GM11168 (cell line): ENCODE results near the gene RNF145.
"Not testable (repeated sequence)": the region's sequence is repeated elsewhere in the genome, so short reads cannot be mapped to it uniquely, and the experiment has no call there.

ENCODE experiments used
- in situ Hi-C: fragments of 300-500 bp; cut with MboI; formaldehyde crosslinking; loops from one replicate; pipeline ENCODE4 v1.12.0; 2022; ENCODE audit warnings: low sequenced_read_pairs; ENCODE audit not compliant: unreplicated experiment

Gene RNF145, protein sequence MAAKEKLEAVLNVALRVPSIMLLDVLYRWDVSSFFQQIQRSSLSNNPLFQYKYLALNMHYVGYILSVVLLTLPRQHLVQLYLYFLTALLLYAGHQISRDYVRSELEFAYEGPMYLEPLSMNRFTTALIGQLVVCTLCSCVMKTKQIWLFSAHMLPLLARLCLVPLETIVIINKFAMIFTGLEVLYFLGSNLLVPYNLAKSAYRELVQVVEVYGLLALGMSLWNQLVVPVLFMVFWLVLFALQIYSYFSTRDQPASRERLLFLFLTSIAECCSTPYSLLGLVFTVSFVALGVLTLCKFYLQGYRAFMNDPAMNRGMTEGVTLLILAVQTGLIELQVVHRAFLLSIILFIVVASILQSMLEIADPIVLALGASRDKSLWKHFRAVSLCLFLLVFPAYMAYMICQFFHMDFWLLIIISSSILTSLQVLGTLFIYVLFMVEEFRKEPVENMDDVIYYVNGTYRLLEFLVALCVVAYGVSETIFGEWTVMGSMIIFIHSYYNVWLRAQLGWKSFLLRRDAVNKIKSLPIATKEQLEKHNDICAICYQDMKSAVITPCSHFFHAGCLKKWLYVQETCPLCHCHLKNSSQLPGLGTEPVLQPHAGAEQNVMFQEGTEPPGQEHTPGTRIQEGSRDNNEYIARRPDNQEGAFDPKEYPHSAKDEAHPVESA

DNA sequence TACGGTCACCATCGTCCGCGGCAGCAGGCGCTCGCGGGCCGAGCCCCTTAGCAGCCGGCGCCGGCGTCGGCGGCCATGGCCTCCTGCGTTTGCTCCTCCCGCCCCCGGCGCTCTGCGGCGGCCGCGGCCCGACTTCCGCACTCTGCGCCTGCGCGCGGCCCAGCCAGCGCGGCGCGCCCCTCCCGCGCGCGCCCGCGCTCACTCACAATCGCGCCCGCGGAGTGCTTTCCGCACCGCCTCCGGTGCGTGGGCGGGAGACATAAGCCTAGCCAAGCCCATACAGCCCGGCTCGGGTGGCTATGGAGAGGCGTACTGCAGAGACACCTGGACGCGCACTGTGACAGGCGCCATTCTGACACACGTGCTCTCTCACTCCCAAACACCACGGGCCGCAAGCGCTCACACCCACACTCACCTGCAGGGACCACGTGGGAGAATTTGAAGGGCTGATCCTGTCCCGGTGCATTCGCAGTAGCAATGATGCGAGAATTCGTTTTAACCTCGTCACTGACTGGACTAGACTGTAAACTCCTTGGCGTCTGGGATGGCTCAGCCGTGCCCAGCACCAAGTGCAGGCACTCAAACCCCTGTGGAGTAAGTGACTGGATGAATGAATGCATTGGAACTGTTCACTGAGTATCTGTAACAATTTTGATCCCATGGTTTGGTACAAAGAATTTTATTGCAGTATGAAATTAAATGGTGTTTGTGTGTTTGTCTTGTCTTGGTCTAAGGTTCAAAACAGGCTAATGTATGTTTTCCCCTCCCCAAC is at the start of gene RNF145:
Gene RNF145 (minus strand): TSS at position 116 of the 772 bp plus-strand sequence. CDS start 5,936 bp downstream, outside the sequence.
- in situ Hi-C loops: loop anchor here (5.0 kb wide), 1 partner anchor 52 kb away; no protein-coding TSS in a partner anchor

DNA sequence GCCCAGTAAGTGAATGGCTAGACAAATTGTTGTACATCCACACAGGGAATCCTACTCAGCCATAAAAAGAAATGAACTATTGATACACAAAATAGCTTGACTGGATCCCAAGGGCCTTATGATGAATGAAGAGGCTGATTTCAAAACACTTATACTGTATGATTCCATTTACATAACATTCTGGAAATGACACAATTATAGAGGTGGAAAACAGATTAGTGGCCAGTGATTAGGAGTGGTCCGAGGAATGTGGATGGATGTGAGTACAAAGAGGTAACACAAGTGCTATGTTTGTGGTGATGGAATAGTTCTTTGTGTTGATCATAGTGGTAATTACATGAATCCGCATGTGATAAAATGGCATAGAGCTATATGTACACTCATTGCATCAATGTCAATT is 49.0 kb upstream of the RNF145 start:
- in situ Hi-C loops: no loop called here

DNA sequence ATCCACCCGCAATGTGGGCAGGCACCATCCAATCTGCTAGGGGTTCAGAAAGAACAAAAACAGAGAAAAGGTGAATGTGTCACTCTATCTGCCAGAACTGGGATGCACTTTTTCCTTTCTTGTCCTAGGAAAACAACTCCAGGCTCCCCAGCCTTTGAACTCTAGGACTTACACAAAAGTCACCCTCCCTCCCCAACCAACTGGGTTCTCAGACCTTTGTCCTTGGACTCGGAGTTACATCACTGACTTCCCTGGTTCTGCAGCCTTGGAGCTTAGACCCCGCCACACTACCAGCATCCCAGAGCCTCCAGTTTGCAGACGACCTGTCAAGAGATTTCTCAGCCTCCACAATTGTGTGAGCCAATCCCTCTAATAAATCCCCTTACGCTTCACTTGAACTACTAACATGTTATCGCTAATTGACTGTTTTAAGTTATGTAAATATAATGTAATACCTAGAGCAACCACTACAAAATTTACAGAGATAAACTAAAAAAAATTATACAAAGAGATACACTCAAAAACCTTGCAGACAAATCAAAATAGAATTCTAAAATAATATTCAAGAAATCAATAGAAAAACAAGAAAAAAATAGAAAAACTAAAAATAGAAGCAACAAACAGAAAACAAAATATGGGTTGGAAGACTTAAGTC is 48.4 kb upstream of the RNF145 start:
- in situ Hi-C loops: no loop called here

DNA sequence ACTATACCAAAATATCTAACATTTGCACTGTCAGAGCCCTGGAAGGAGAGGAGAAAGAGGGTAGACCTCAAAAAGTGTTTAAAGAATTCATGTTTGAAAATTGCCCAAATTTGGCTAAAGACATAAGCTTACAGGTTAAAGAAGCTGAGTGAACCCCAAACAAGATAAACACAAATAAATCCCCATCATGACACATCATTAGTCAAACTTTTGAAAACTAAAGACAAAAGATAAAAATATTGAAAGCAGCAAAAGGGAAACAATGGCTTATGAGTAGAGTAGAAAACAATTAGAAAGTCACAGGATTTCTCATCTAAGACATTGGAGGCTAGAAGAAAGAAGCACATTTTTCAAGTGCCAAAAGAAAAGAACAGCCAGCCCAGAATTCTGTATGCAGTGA is 47.7 kb upstream of the RNF145 start:
- in situ Hi-C loops: no loop called here

DNA sequence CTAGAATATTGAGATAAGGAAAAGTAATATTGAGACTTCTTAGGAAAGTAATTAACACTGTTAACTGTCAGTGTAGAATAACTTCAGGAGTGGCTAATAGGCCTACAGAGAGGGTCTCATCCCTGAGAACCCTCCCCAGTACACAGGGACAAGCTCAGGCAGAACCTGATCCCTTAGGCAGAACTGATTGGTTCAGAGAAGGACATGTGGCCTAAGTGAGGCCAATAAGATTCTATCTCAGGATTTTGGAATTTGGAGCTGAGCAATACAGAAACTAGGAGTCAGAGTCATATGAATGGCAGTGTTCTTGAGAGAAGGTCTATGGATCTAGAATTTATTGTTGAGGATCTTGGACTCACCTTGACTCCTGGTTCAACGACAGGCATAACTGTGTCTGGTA is 42.8 kb upstream of the RNF145 start:
- in situ Hi-C loops: no loop called here

DNA sequence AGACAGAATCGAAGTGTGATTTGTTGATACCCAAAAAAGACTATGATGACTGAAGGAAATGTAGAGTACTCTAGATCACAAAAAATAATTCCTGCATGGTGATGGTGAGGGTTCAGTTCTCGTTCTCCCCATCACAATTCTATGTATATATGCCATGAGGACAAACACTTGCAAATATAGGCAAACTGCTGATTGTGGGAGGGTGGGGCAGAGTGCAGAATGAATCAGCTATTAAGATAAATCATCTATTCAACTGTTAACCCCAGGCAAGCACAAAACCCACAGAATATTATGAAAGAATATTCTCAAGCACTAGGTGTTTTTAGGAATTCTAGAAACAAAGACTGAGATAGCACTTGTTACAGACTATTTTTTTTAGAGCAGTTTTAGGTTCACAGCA is 39.8 kb upstream of the RNF145 start:
- in situ Hi-C loops: no loop called here

DNA sequence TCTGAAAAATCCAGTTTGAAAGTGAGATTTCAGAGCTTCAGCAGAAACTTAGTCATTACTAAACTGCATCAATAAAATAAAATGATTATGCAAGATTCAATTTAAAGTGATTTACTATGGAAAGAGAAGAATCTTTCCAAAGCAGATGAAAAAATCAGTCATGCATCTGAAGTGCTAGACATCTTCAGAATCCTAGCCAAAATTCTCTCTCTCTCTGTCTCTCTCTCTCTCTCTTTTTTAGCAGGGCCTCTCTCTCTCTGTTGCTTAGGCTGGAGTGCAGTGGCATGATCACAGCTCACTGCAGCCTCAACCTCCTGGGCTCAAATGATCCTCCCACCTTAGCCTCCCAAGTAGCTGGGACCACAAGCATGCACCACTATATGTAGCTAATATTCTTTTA is 35.5 kb upstream of the RNF145 start:
- in situ Hi-C loops: no loop called here

DNA sequence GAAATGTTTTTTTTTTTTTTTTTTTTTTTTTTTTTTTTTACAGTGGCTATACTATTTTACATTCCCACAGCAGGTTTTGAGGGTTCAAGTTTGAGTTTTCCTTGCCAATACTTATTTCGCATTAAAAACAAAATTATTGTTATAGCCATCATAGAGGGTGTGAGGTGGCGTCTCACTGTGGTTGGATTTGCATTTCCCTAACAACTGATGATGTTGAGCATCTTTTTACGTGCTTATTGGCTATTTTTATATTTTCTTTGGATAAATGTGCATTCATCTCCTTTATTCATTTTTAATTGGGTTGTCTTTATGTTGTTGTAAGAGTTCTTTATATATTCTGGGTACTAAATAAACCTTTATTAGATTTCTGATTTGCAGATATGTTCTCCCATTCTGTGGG is 34.8 kb upstream of the RNF145 start:
- in situ Hi-C loops: no loop called here

DNA sequence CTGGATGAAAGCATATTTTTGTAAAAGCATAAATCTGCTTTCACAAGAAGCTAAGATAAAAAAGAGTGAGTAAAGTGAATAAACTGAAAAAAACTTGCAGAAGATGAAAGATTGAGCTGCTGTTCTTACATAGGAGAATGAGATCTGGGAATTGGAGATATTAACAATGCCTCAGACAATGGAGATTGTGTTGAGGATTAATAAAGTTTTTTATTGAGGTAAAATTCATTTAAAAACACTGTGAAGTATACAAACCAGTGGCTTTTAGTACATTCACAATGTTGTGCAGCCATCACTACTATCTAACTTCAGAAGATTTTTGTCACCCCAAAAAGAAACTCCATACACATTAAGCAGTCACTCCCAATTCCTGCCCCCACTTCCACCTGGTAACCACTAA is 34.0 kb upstream of the RNF145 start:
- in situ Hi-C loops: no loop called here

DNA sequence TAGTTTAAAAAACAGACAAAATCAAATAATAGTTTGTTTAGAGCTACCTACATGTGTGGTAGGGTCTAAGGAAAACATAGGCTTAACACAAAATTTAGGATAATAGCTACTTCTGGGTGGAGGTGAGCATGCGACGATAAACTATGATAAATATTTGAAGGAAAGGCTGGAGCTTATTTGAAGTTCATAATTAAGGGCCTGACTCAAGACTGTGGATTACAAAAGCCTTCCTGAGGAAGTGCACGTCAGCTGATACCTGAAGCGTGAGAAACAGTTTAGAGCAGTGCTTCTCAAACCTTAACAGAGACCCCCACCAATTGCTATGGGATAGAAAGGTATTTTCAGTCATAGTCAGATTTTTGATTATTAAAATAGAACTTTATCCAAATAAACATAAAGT is 33.3 kb upstream of the RNF145 start:
- in situ Hi-C loops: no loop called here

DNA sequence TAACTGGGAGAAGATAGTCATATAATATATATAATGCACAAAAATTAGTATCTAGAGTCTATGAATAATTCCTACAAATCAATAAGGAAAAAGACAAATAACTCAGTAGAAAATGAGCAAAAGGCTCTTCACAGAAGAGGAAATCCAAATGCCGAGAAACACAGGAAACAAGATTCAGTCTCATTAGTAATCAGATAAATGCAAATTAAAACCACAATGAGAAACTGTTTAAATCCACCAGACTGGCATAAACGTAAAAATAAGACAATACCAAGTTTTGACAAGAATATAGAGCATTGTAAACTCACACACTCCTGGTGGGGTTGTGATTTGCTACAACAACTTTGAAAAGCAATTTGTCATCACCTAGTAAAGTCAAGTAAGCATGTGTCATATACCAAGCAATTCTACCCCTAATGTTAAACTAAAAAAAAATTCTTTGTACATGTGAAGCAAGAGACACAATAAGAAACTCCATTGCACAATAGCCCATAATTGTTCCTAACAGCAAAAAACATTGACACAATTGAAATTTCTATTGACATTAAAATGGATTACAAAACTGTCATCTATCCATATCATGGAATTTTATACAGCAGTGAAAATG is 32.7 kb upstream of the RNF145 start:
- in situ Hi-C loops: no loop called here

DNA sequence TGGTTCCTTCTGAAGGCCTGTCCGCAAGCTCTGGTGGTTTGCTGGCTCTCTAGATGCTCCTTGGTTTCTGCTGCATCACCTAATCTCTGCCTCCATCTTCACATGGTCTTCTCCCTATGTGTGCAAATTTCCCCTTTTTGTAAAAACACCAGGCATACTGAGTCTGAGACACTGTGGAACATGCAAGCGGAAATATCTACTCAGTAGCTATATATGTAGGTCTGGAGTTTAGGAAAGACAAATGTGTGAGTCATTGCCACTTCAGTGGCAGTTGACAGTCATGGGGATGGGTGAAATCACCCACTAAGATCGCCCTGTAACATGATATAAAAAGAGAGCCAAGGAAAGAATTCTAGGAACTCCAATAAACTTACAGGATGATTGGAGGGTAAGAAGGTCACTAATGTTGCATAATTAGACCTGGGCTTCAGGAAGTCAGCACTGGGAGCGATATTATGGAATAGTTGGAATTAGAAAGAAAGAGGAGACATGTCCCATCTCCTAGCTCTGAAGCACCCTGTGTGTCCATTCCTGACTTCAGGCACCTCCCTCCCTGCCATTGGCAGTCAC is 31.0 kb upstream of the RNF145 start:
- in situ Hi-C loops: no loop called here

DNA sequence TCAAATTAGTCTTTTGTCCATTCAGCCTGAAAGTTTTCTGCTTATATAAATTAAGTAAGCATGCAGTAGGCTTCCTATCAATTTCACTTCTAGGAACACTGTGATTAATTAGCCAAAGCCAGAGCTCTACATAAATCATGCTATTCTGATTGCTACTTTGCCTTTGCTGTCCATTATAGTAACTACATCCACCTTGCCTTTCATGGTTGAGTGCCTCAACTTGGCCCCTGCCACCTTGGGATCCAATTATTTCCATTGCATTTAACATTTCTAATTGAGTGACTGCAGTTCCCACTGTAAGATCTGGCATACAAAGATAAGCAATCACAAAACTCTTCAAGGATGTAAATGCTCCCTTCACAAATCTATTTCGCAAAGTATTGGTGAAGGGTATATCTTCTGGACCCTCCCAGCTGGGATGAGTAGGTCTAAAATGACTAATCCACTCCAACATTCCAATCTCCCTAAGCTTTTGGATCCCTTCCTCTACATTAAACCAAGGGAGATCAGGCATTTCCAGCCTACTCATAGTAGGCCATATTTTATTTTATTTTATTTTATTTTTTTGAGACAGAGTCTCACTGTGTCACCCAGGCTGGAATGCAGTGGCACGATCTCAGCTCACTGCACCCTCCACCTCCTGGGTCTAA is 26.6 kb upstream of the RNF145 start:
- in situ Hi-C loops: not testable (repeated sequence)

DNA sequence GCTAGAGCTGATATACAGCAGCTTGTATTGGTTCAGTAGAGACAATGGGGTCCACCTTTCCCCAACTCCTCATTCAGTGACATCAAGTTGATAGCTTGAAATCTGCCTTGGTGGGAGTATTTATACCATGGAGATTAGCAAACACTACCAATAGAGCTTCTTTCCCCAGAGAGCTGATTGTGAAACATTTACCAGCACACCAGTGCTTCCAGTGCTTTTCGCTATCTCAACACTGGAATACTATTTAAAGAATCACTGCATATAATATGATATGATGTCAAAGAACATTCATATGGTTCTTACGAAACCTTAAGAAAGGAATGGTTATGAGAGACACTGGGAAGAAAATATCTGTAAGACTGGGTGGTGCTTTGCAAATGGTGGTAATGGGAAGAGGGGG is 21.8 kb upstream of the RNF145 start:
- in situ Hi-C loops: no loop called here

DNA sequence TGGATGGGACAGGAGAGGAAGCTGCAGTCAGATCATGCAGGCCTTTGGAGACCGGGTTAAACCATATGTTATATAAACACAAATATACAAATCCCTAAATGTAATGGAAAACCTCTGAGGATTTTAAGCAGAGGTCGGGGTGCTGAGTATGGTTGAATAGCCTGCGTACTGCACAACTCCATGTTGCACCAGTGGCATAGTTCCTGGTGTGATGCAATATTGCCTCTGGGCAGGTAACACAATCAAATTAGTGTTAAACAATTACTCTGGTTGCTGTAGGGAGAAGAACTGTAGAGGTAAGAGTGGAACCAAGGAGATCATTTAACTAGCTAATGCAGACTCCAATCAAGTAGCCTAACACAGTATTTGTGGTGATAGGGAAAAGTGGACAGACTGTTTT is 21.3 kb upstream of the RNF145 start:
- in situ Hi-C loops: no loop called here

DNA sequence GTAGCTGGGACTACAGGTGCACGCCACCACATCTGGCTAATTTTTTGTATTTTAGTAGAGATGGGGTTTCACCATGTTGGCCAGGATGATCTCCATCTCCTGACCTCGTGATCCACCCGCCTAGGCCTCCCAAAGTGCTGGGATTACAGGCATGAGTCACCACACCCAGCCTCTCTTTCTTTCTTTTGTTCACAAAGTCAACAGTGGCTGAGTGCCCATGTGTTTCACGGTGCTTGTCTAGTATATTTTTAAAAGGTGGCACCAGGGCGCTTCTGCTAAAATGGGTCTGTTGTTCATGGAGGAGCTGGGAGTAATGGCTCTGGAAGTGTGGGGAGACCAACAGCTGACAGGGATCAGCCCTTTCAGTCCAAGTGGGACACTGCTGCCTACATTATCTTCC is 18.7 kb upstream of the RNF145 start:
- in situ Hi-C loops: not testable (repeated sequence)

DNA sequence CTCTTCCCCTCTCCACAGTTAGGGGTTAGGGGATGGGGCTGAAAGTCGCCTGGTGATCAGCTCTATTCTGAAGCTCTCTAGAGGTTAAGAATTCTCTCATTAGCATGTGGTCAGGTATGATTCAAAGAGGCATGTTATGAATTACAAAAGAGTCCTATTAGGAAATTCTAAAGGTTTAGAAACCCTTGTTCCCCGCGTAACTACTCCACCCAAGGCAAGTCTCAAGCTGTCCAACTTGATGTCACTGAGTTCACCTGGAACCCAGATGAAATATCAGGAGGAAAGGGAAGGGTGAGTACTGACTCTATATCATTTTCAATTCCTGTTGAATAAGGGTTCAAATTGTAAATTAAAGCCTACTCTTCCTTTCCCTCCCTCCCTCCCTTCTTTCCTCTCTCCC is 18.1 kb upstream of the RNF145 start:
- in situ Hi-C loops: no loop called here

DNA sequence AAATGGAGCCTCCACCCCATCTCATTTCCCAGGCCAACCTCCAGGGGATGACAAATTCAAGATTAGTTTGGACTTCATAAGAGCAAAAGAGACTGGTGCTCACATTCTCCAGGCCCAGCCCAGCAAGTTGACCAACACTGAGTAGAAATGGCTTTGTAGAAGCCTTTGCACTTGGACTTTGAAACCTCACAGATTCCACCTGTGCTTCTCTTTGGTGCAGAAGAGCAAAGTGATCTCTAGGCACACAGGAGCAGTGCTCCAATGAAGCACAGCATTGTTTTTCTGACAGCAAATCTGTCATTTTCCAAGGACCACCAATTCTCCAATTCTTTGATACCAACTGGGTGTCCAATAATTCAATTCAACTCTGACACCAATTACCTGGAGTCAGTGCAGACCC is 17.1 kb upstream of the RNF145 start:
- in situ Hi-C loops: no loop called here

DNA sequence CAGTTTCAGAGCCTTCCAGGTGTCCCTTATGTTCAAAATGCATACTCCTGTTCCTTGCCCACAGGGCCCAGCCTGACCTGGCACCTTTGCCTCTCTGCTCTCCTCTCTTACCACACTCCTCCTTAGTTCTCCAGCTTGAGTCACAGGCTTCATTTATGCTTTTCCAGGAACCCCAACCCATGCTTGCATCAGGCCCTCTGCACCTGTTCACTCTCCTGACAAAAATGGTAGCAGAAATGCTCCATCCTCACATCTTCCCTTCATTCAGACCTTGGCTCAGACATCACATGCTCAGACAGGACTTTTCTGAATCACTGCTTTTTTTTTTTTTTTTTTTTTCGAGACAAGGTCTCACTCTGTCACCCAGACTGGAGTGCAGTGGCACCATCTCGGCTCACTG is 15.1 kb upstream of the RNF145 start:
- in situ Hi-C loops: no loop called here
